ENCODE results near the gene GPC5. TPM values are rescaled to one million over a fixed set of nuclear protein-coding genes. Genes with fewer than 3 reads are reported as not detected.

GPC5 gene
- total and polyA plus RNA-seq, 9 of the 15 experiments (the other 6 are each of a cell fraction or from before 2014, with no cell fraction given) = 0.18 to 0.27 TPM; not detected in 7

DNA sequence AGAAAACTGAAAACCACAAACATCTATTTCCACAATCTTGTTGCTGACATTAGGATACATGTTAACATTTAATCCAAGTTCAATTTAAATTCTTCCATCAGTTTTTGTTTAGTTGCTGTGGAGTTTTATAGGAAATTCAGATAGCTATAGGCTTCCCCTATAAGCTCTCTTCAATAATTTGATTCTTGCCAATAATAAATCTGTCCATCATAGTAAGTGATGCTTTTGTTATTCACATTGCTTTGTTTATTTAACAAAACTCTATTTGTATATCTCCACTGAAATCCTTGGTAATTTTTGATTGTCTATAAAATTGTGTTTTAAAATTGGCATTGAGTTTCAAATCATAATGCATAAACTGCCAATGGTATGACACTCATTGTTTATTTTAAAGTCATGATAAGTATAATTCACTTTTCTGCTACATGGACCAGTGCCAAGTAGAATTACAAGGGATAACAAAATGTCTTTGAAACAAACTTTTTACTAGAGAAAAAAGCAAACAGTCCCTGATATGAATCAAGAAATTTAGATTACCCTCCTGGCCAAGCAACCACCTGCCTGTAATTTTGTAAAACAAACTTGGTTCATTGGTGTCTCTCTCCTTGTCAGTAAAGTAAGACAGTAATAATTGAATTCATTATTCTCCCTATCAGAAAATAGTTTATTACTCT lies 1250.9 kb downstream of the GPC5 start:
- Histone ChIP-seq H3K27ac (ENCODE audit: extremely low read depth, low read depth, low read length) (no peak overlapping the region), H3K79me2 (ENCODE audit: control insufficient read depth, insufficient read depth, low read length) (no peaks in the 10 kb centered on the region), H4K20me1 (replicated peaks; ENCODE audit: control insufficient read depth, insufficient read depth, low read length) (no peaks in the 10 kb centered on the region), H3K36me3 (ENCODE audit: control insufficient read depth, insufficient read depth, low read length) (no peaks in the 10 kb centered on the region), H3K9ac (ENCODE audit: insufficient read depth in 1 of 2, low read depth in 2 of 2, low read length in 2 of 2) (no peak overlapping the region), H3K4me3 (no peak overlapping the region), H3K9me1 (ENCODE audit: control insufficient read depth, insufficient read depth, low read length) (no peaks in the 10 kb centered on the region), H3K4me1 (replicated peaks in 1 of 2; ENCODE audit: control insufficient read depth in 2 of 2, insufficient read depth in 2 of 2, low read length in 2 of 2) (no peaks in the 10 kb centered on the region), H3K9me3 (replicated peaks; ENCODE audit: control insufficient read depth, insufficient read depth, low read depth, low read length) (no peaks in the 10 kb centered on the region; the same call in 1 of the 2 replicates), H2AFZ (ENCODE audit: low read depth, low read length) (no peak overlapping the region), H3K27me3 (ENCODE audit: control insufficient read depth in 2 of 2, insufficient read depth in 2 of 2, low read length in 2 of 2) (no peaks in the 10 kb centered on the region), H3K4me2 (ENCODE audit: insufficient read depth, low read length) (no peak overlapping the region)
- no peak for DNase-seq (ENCODE audit: extremely low read depth in 1 of 4, low spot score in 3 of 4)
- FAIRE-seq = no peak
- intact Hi-C loops (cut with micrococcal nuclease) (no loop called here), in situ Hi-C loops (cut with MboI) (no loop called here)
- CTCF ChIA-PET (ENCODE audit: low intra/inter-chr PET ratio) = no interaction called here
- POLR2A ChIA-PET = interaction anchor here (0.5 kb wide), 1 partner anchor 123 kb away, joined by 3 read pairs; no protein-coding TSS in a partner anchor
- TF ChIP-seq IFI16 (CRISPR knock-in tag; IDR thresholded peaks at IDR 0.05) (no peak), RAD51 (IDR thresholded peaks at IDR 0.05; ENCODE audit: borderline replicate concordance, low read depth) (no peak), RNF2 (IDR thresholded peaks at IDR 0.05) (no peak), IRF2 (CRISPR knock-in tag; IDR thresholded peaks at IDR 0.05) (no peak), RBM14 (IDR thresholded peaks at IDR 0.05; ENCODE audit: borderline replicate concordance, insufficient read depth, low read depth, low read length) (0 out of 2 replicates have a peak, but pooled peaks have one; percentile 41), ZNF175 (CRISPR knock-in tag; IDR thresholded peaks at IDR 0.05; ENCODE audit: low read depth) (no peak)
- BruUV-seq (replicated peaks) = no TSS peak
- ATAC-seq = no peak

DNA sequence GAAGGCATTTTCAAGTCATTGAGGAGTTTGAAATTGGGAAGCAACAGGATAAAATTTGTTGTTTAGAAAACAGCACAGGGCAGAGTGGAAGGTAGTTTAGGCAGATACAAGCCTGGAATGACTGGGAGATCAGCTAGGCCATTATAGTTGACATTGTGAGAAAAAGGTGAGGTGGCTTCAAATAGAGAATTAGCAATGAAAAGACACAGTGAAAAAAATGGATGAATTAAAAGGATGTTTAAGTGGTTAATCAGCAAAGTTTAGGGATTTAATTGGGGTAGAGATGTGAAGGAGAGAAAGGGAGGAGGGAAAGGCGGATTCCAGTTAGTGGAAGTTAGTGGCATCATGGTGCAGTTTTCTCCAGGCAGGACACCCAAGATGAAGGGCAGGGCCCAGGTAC lies 1257.7 kb downstream of the GPC5 start:
- BruUV-seq (replicated peaks) = no TSS peak
- intact Hi-C loops (cut with micrococcal nuclease) = no loop called here

More for the DNA sequence above, 1257.7 kb downstream of the GPC5 start:
- Histone ChIP-seq H3K4me1 (replicated peaks in 1 of 2; ENCODE audit: control insufficient read depth in 2 of 2, insufficient read depth in 2 of 2, low read length in 2 of 2) (no peaks in the 10 kb centered on the region), H3K4me3 (no peak overlapping the region), H2AFZ (ENCODE audit: low read depth, low read length) (no peak overlapping the region), H3K27ac (ENCODE audit: extremely low read depth, low read depth, low read length) (no peak overlapping the region), H3K36me3 (ENCODE audit: control insufficient read depth, insufficient read depth, low read length) (no peaks in the 10 kb centered on the region), H3K9me3 (replicated peaks; ENCODE audit: control insufficient read depth, insufficient read depth, low read depth, low read length) (no peaks in the 10 kb centered on the region; the same call in 1 of the 2 replicates), H3K79me2 (ENCODE audit: control insufficient read depth, insufficient read depth, low read length) (no peaks in the 10 kb centered on the region), H3K9ac (ENCODE audit: insufficient read depth in 1 of 2, low read depth in 2 of 2, low read length in 2 of 2) (no peak overlapping the region), H3K27me3 (ENCODE audit: control insufficient read depth in 2 of 2, insufficient read depth in 2 of 2, low read length in 2 of 2) (no peaks in the 10 kb centered on the region), H3K9me1 (ENCODE audit: control insufficient read depth, insufficient read depth, low read length) (no peaks in the 10 kb centered on the region), H3K4me2 (ENCODE audit: insufficient read depth, low read length) (no peak overlapping the region), H4K20me1 (replicated peaks; ENCODE audit: control insufficient read depth, insufficient read depth, low read length) (no peaks in the 10 kb centered on the region)
- ATAC-seq (no peak), FAIRE-seq (no peak), DNase-seq (ENCODE audit: extremely low read depth in 1 of 4, low spot score in 3 of 4) (no peak)
- POLR2A ChIA-PET = interaction anchor here (0.6 kb wide), 1 partner anchor 12 kb away, joined by 3 read pairs; no protein-coding TSS in a partner anchor
- in situ Hi-C loops (cut with MboI) = no loop called here
- TF ChIP-seq ELF4 (CRISPR knock-in tag; IDR thresholded peaks at IDR 0.05) (peak; percentile 55; the same call in 1 of the 2 replicates), BRCA1 (IDR thresholded peaks at IDR 0.05) (no peak), BRCA1 (CRISPR knock-in tag; IDR thresholded peaks at IDR 0.05) (no peak), PHF8 (IDR thresholded peaks at IDR 0.05; ENCODE audit: borderline replicate concordance, low read length) (peak; percentile 28; the same call in 1 of the 2 replicates)
- TF ChIP-seq, protein P1, sequence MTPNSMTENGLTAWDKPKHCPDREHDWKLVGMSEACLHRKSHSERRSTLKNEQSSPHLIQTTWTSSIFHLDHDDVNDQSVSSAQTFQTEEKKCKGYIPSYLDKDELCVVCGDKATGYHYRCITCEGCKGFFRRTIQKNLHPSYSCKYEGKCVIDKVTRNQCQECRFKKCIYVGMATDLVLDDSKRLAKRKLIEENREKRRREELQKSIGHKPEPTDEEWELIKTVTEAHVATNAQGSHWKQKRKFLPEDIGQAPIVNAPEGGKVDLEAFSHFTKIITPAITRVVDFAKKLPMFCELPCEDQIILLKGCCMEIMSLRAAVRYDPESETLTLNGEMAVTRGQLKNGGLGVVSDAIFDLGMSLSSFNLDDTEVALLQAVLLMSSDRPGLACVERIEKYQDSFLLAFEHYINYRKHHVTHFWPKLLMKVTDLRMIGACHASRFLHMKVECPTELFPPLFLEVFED (CRISPR knock-in tag; conservative IDR thresholded peaks at IDR 0.05) = peak; percentile 81; the same call in 1 of the 2 replicates
- TF ChIP-seq, protein P2, sequence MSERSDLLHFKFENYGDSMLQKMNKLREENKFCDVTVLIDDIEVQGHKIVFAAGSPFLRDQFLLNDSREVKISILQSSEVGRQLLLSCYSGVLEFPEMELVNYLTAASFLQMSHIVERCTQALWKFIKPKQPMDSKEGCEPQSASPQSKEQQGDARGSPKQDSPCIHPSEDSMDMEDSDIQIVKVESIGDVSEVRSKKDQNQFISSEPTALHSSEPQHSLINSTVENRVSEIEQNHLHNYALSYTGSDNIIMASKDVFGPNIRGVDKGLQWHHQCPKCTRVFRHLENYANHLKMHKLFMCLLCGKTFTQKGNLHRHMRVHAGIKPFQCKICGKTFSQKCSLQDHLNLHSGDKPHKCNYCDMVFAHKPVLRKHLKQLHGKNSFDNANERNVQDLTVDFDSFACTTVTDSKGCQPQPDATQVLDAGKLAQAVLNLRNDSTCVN (CRISPR knock-in tag; IDR thresholded peaks at IDR 0.05) = 0 out of 2 replicates have a peak, but pooled peaks have one; percentile 54
- WGBS (ENCODE audit: insufficient coverage, low coverage, missing lambda C conversion rate) = 0% methylated on average over 1 of the region's 1 CpG
- CTCF ChIA-PET (ENCODE audit: low intra/inter-chr PET ratio) = no interaction called here
